PFSK-1 (cell line): ENCODE measurements around the gene MTPN.

Experiments
- POLR2AphosphoS5 ChIP-seq: IDR thresholded peaks from 2 replicates; pipeline ENCODE4 v1.6.1; 2012; ENCODE audit warnings: low read depth, mild to moderate bottlenecking, control low read depth, low read length, moderate library complexity
- SIN3A ChIP-seq: IDR thresholded peaks from 2 replicates; pipeline ENCODE4 v1.6.1; 2012; ENCODE audit warnings: mild to moderate bottlenecking, low read length, moderate library complexity, borderline replicate concordance; ENCODE audit not compliant: insufficient read depth
- TAF1 ChIP-seq: IDR thresholded peaks from 2 replicates; pipeline ENCODE4 v1.6.1; 2012; ENCODE audit warnings: low read length, control low read depth, borderline replicate concordance; ENCODE audit not compliant: insufficient read depth
- TF ChIP-seq, protein P1 (sequence below), 2 experiments: IDR thresholded peaks; 2 replicates each; pipeline versions ENCODE4 v1.6.1 to v1.8.0; 2011 to 2012; ENCODE audit warnings: low read depth in 2 of 2, low read length in 2 of 2, control low read depth in 1 of 2, inconsistent platforms in 1 of 2, mild to moderate bottlenecking in 1 of 2, moderate library complexity in 1 of 2; ENCODE audit not compliant: insufficient read depth in 1 of 2

DNA sequence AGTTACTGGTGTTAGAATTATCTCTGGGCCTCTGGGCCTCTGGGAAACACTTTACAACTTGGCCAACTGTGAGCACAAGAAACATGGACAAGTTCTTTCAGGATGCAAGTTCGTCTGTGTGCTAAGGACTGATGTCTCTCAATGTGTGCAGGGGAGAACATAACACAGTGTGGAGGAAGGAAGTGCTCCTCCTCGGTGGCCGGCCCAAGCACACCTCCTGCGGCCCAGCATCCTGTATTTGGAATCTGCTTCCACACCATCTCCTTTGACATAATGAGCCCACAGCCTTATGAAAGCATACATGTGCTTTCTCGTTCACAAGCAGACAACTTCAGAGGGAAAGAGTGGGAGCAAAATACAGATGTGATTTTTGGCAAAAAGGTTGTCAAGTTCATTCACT lies 59.0 kb downstream of the MTPN start:
- no peak for TF ChIP-seq TAF1
- no peak for TF ChIP-seq SIN3A
- no peak for TF ChIP-seq POLR2AphosphoS5
- TF ChIP-seq, protein P1, sequence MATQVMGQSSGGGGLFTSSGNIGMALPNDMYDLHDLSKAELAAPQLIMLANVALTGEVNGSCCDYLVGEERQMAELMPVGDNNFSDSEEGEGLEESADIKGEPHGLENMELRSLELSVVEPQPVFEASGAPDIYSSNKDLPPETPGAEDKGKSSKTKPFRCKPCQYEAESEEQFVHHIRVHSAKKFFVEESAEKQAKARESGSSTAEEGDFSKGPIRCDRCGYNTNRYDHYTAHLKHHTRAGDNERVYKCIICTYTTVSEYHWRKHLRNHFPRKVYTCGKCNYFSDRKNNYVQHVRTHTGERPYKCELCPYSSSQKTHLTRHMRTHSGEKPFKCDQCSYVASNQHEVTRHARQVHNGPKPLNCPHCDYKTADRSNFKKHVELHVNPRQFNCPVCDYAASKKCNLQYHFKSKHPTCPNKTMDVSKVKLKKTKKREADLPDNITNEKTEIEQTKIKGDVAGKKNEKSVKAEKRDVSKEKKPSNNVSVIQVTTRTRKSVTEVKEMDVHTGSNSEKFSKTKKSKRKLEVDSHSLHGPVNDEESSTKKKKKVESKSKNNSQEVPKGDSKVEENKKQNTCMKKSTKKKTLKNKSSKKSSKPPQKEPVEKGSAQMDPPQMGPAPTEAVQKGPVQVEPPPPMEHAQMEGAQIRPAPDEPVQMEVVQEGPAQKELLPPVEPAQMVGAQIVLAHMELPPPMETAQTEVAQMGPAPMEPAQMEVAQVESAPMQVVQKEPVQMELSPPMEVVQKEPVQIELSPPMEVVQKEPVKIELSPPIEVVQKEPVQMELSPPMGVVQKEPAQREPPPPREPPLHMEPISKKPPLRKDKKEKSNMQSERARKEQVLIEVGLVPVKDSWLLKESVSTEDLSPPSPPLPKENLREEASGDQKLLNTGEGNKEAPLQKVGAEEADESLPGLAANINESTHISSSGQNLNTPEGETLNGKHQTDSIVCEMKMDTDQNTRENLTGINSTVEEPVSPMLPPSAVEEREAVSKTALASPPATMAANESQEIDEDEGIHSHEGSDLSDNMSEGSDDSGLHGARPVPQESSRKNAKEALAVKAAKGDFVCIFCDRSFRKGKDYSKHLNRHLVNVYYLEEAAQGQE (IDR thresholded peaks at IDR 0.05; ENCODE audit: insufficient read depth in 1 of 2, low read depth in 2 of 2, low read length in 2 of 2), result no peak
